ENCODE data around the gene CMTM6. TPM values are rescaled to one million over a fixed set of nuclear protein-coding genes. Genes with fewer than 3 reads are reported as not detected.
"Not testable (repeated sequence)": the region's sequence is repeated elsewhere in the genome, so short reads cannot be mapped to it uniquely, and the experiment has no call there.

Gene CMTM6
- total and polyA plus RNA-seq, 2 of the 8 experiments (the other 6 are each of a cell fraction or from before 2014, with no cell fraction given): 24.0 to 51.5 TPM

- DNase-seq (ENCODE audit: low read depth in 1 of 2, low spot score in 2 of 2); H3K27ac ChIP-seq (ENCODE audit: low read depth, low read length); H3K4me2 ChIP-seq (ENCODE audit: insufficient read depth in 1 of 2, low read depth in 2 of 2, low read length in 2 of 2); H3K4me1 ChIP-seq (replicated peaks in 1 of 4; ENCODE audit: control insufficient read depth in 3 of 4, insufficient read depth in 4 of 4, low read length in 3 of 4); H4K8ac ChIP-seq (ENCODE audit: extremely low read depth, insufficient read depth, low read length); H4K5ac ChIP-seq (ENCODE audit: insufficient read length, low read depth, low read length); H4K91ac ChIP-seq (replicated peaks; ENCODE audit: insufficient read length, low read length); FAIRE-seq; H2BK120ac ChIP-seq (replicated peaks; ENCODE audit: low read depth, low read length); H2BK15ac ChIP-seq (ENCODE audit: low read length); H2BK12ac ChIP-seq (ENCODE audit: low read depth, low read length); H3K14ac ChIP-seq (ENCODE audit: insufficient read length); H3K79me2 ChIP-seq (ENCODE audit: control insufficient read depth in 1 of 2, insufficient read depth in 2 of 2, low read length in 2 of 2); H2AFZ ChIP-seq (ENCODE audit: low read length); H2AK5ac ChIP-seq (ENCODE audit: low read depth, low read length); H4K20me1 ChIP-seq (replicated peaks in 1 of 2; ENCODE audit: control insufficient read depth in 1 of 2, insufficient read depth in 2 of 2, low read length in 2 of 2); H3K9me3 ChIP-seq (ENCODE audit: insufficient read depth in 2 of 2, low read depth in 1 of 2, low read length in 1 of 2); H2BK5ac ChIP-seq (ENCODE audit: low read depth, low read length); H3K18ac ChIP-seq (ENCODE audit: extremely low read depth, low read length); H3K4ac ChIP-seq (replicated peaks; ENCODE audit: insufficient read length, low read depth, low read length); H3K4me3 ChIP-seq (ENCODE audit: extremely low read depth in 1 of 4, insufficient read depth in 2 of 4, low read depth in 3 of 4, low read length in 4 of 4); H3K36me3 ChIP-seq (ENCODE audit: control insufficient read depth in 2 of 4, insufficient read depth in 4 of 4, low read length in 3 of 4); H3K56ac ChIP-seq (replicated peaks; ENCODE audit: insufficient read length, low read depth, low read length); POLR2A ChIA-PET (ENCODE audit: partially characterized antibody); H3K79me1 ChIP-seq (ENCODE audit: low read depth, low read length); H3K9ac ChIP-seq (replicated peaks in 1 of 4; ENCODE audit: extremely low read depth in 1 of 4, low read depth in 3 of 4, low read length in 3 of 4); H3K23me2 ChIP-seq (ENCODE audit: low read depth, low read length); H3K27me3 ChIP-seq (replicated peaks in 1 of 4; ENCODE audit: control insufficient read depth in 3 of 4, extremely low read depth in 1 of 4, insufficient read depth in 3 of 4, low read length in 3 of 4); H2BK20ac ChIP-seq (ENCODE audit: low read length); H3K23ac ChIP-seq (ENCODE audit: insufficient read length): not testable (repeated sequence)
- WGBS, 2 experiments (ENCODE audit: extremely low coverage in 1 of 2, insufficient coverage in 1 of 2, insufficient read length in 1 of 2, insufficient replicate concordance in 2 of 2, low coverage in 1 of 2, low lambda C conversion rate in 2 of 2, missing lambda C conversion rate in 1 of 2): 92% methylated on average over 12 of the region's 12 CpGs; no CpG with 5 or more reads in 1 of the 2 experiments
- CTCF ChIA-PET (ENCODE audit: partially characterized antibody): interaction anchor here (0.6 to 1.5 kb wide), 3 partner anchors 66 to 252 kb away, joined by 3 to 6 read pairs (median 3); no protein-coding TSS in a partner anchor
Observed at GRCh38 chr3:32472151-32472550, 30.5 kb downstream of the CMTM6 start.

Data from H1 (cell line).